Stimulated activated CD4-positive, alpha-beta T cell treated with anti-CD3 and anti-CD28 coated beads, Interleukin-12 subunit alpha, Interleukin-12 subunit beta, amount 100 ng/mL, for 24 hours (primary cell): ENCODE measurements around the gene TTC6.
"Not testable (repeated sequence)": the region's sequence is repeated elsewhere in the genome, so short reads cannot be mapped to it uniquely, and the experiment has no call there.

ENCODE experiments used
- DNase-seq, 2 experiments: peaks; one replicate each; pipeline ENCODE4 v3.0.0-alpha.2; 2020; ENCODE audit warnings: low read depth in 2 of 2

The TTC6 gene, protein sequence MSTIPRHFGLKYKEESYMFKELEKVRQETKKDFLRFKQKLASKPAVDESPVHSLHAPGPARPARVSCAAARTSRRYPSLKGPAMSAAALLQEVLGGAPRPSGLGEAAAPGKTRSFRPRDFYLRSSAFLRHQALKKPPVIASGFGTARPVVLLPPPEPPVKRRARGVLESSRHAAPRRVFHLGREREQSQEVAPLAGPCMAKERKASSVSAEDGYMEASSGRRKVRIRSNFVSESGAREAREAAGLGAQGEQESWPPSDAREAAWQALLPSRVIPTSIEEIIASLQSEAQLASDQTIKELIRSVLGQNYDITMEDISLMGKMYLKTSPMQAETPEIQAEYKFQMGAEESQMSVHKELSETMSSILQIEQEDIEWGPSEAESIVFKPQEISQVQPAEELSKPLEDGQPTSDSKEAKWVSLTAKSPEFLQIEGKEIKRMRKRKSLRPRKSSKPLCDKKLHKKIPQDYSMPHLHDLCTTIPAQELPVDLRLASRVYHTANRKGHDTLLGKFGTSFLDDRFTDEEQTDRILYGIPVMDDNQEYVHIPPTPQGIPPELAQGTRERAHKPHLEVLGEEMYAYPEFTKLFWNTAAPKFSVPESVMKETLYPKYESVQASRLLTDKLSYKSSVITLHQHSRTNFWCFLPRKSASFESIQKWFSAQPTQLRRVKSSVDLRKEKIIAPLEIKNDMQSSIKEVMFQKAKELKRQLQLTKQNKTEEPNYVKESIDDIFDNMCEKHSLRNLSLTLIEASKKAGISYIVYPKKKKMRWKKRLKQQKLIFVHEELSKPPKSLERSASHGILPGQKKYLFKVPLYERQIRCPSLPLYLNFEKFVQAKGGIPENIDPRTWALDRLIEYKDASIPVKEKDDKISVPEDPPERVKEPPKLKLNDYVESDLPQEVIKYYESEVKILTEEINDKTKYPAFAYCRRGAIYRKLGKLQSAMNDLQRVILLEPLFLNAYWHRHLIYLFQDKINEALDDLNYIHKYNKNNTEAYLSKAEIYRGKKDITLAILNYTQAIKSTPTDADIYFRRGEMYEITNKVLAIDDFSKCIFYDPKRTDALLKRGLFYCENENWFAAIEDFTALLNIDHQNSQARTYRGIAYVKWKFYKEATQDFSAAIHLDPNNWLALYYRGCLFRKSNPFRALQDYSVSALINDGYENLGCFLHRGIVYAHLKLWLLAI (N-terminal part only)

DNA sequence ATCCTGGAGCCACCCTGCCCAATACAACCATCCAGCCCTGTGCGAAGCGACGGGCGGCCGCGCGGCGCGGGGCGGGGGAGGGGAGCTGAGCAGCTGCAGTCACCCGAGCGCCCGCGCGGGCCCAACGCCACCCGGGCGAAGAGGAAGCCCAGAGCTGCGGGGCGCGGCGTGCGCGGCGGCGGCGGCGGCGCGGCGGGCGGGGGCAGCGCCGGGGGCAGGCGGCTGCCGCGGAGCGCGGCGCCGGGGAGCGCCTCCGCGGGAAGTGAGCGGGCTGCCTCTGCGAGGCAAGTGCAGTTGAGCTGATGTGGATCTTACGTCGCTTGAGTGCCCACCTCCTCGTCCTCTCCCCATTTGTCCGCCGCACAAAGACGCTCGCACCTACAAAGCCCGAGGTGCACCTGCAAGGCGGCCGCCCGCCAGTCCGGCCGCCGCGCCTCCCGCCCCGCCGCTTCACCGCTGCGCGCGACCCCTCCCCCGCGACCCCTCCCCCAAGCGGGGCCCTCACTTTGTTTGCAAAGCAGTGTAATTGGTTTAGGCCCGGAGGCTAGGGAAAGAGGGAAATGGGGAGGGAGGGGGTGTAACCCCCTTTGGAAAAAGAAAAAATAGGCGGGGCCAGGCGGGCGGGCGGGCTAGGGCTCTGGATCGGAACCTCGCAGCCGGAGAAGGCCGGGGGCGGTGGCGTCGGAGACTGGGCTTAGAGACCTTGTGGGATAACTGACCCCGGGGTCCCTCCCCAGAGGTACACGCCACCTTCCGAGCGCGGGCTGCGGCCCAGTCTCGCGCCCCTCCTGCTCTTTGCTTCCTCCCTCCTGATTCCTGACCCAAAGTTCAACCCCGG is at the start of gene TTC6, which contains the start of gene FOXA1:
Gene TTC6 (plus strand): TSS at position 659 of the 838 bp plus-strand sequence. CDS start 26,436 bp downstream, outside the sequence.
Gene FOXA1 (minus strand): TSS at position 279 of the 838 bp plus-strand sequence. CDS start 277 bp downstream, at position 2.
- DNase-seq, result no peak

DNA sequence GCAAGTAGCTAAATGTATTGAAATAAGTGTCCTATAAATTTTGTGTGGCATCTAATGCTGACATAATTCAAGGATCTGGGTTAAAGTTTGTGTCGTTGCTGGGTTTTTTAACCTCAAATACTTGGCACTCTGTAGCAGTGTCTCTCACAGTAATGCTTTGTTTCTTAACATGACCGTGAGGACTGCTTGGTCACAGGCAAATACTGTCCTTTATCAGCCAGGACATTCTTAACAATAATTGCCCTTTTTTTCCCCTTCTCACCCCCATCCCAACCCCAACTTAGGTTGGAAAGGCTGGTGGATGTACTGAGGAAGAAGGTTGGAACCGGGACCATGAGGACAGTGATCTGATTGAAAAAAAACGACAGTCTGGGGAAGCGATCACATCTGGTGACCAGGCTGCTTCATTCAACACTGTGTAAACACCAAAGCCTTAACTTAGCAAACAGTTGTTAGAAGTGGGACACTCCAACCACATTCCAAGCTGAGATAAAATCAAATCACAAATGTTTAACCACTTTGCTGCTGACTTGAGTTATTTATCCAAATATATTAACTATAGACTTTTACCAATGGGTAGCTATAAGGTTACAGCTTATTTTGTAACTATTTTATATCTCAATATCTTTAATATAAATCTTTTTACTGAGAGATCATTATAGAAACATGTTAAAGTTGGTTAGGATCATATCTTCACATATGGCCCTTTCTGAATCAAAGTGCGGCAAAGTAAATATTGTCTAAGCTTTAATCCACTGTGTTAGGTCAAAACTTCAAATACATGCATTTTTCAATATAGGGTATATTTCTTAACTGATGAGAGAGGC is 48.6 kb upstream of the TTC6 start:
- no peak for DNase-seq

DNA sequence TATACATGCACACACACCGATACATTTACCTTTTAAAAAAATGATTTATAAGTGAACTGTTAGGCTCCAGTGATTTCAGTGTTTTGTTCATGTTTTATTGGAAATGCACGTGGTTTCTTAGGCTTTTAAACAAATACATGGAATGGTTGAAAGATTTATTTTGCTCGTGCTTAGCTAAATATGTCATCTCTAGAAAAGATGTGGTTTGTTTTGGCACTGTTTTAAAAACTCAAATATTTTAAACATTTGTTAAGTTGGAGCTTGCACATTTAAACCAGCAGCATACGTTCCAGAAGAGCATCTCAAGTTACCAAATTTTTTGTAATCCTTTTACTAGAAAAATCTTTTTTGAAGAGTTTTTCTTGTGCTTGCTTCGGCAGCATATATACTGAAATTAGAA is 44.9 kb upstream of the TTC6 start:
- DNase-seq, result no peak

DNA sequence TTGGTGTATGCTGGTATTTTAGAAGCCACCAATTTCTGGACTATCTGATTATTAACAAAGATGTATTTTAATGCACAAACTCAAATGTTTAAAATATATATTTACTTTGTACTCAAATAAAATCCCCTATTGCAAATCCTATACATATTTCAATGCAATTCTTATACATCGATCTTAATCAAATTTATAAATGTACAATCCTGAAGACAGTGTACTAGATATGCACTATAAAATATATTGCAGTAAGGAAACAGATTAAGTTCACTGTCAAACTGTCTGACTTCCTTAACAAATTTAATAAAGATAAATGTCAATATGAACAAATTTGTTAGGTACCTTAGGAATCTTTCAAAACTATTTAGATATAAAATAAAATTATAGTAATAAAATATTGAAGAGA is 44.3 kb upstream of the TTC6 start:
- DNase-seq, result no peak

DNA sequence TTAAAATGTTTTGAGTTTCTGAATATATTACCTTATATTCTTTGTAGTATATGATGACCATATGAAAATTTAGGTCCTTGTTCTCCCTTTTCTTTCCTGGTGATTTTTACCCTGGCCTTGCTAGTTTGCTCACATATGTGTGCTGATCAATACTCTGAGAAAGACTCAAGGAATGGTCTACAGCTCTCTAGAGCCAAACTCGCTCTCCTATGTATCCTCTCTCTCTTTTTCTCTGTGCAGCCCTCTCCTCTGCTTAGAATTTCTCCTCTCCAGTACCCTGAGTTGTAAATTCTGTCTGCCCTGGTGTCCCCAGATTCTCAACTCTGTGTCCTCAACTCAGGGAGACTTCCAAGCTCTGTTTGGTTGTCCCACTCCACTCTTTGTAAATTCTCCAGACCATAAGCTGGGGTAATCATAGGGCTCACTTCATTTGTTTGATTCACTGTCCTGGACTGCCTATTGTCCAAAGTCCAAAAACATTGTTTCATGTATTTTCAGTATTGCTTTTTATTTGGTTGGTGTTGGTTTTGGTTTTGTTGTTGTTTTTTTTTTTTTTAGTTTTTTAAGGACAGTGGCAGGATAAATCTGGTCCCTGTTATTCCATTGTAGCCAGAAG is 41.4 kb upstream of the TTC6 start:
- DNase-seq, result no peak

DNA sequence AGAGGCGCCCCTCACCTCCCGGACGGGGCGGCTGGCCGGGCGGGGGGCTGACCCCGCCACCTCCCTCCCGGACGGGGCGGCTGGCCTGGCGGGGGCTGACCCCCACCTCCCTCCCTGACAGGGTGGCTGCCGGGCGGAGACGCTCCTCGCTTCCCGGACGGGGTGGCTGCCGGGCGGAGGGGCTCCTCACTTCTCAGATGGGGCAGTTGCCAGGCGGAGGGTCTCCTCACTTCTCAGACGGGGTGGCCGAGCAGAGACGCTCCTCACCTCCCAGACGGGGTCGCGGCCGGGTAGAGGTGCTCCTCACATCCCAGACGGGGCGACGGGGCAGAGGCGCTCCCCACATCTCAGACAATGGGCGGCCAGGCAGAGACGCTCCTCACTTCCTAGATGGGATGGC is 39.8 kb upstream of the TTC6 start:
- DNase-seq, result not testable (repeated sequence)

DNA sequence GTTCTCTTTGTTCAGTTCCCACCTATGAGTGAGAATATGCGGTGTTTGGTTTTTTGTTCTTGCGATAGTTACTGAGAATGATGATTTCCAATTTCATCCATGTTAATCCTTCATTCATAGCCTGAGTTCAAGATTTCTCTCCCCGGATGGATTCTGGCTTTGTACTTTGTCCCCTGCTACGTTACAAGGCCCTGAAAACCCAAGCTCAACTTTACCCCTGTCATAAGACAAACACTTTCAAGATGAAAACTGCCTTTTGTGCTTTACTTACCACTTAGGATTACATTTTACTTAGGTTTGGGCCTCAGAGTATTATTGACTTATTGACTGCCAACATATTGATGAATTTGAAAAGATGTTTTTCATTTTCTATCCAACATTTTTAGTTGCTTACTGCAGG is 36.7 kb upstream of the TTC6 start:
- no peak for DNase-seq

DNA sequence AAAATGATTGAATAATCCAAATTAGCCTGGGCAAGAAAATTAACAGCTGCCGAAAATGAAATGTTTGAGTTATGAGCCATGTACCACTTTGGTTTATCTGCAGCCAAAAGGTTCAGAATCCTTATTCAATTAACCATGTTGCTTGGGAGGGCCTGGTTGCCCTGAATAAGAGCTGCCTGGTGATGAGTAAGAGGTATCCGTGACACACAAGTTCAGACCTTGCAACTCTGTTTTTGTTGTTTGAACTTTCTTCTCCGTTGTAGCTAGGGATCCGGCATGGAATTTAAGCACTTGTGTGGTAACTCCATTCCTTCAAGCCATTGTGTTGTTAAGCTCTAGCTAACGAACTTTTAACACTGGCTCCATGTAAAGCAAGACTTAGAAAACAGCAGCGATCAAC is 36.0 kb upstream of the TTC6 start:
- DNase-seq, result no peak

DNA sequence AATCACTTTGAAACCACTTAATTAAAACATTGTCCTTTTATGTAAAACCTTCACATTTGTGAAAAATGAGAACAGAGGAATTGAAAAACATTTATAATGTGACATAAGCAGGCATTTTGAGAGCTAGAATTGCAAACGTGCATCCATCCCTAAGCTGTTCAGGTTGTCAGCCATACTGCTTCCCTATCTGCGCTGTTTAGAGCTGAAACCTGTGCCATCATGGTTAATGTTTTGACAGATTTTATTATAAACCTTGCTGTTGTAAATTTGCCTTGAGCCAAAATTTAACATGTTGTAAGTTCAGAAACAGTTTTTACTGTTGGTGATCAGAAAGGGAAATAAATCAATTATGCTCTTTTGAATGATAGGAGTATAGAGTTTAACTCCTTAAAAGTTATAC is 32.2 kb upstream of the TTC6 start:
- no peak for DNase-seq

DNA sequence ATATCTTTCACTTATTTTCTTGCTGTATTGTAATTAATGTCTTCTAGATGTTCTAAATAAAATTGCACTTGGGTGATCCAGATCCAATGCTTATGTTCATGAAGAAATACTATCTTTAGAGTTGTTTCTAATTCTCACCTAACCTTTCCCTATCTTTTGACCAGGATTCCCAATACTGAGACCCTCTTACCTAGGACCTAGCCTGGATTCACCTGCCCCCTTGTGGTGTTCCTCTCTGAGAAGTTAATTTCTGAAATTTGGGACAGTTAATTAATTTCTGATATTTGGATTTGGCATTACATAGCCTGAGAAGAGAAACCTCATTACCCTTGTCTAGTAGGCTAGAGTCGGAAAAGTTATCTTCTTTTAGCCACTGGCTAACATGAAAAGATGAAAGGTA is 29.9 kb upstream of the TTC6 start:
- no peak for DNase-seq

DNA sequence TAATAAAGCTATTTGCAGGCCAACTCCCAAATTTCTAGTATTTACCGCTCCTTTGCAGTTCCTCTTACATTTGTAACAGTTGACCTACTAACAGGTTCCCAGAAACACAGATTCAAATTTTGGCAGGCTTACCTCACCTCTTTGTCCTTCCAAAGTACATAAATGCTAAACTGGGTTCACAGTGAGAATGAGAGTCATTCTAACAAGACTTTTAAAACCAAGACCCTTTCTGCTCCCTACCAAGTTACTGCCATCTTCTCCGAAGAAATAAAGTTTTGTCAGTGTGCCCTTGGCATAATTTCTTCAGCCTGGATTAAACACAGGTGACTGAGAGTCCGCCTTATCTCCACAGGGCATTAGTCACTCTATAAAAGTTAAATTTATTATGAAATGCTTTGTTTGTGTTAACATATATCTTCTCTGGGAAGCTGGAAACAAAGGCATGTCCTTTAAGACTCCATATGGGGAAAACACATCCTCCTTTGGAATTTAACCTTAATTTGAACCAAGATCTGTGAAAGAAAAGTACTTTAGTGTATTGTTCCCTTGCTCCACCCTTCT is 28.5 kb upstream of the TTC6 start:
- DNase-seq, result no peak

DNA sequence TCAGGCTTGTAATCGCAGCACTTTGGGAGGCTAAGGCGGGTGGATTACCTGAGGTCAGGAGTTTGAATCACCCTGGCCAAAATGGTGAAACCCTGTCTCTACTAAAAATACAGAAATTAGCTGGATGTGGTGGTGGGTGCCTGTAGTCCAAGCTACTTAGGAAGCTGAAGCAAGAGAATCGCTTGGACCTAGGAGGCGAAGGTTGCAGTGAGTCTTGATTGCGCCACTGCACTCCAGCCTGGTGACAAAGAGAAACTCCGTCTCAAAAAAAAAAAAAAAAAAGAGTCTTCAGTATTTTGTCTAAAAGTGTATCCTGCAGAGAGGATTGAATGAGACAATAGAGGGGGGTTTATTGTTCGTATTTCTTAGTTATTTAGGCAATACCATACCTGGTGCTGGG is 25.7 kb upstream of the TTC6 start:
- DNase-seq, result no peak

DNA sequence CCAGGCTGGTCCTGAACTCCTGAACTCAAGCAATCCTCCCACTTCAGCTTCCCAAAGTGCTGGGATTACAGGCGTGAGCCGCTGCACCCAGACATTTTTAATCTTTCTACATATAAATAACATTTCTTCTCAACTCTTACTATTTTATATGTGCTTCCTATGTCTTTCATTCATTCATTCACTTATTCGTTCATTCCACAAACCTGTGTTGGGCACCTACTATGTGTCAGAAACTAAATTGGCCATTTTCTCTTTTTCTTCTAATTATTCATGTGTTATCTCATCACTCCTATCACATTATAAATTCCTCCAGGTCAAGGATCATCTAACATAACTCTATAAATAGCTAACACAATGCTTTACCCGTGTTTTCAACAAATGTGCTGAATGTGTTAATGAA is 24.0 kb upstream of the TTC6 start:
- no peak for DNase-seq

DNA sequence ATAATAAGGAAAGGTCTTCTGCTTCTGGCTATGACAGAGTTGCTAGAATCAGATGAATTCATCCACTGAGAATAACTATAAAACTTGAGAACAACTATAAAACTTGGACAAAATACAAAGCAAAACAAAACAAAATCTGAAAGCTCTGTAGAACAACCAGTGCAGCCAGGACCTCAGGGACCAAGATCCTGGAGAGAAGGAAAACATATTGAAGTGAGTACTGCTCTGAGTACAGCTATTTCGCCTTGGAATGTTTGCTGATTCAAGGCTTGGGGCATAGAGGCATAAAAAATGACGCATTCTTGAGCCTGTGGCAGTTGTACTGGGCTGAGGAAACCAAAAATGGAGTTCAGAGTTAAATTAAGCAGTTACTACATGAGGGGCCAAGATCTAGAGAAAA is 22.1 kb upstream of the TTC6 start:
- DNase-seq, result no peak

DNA sequence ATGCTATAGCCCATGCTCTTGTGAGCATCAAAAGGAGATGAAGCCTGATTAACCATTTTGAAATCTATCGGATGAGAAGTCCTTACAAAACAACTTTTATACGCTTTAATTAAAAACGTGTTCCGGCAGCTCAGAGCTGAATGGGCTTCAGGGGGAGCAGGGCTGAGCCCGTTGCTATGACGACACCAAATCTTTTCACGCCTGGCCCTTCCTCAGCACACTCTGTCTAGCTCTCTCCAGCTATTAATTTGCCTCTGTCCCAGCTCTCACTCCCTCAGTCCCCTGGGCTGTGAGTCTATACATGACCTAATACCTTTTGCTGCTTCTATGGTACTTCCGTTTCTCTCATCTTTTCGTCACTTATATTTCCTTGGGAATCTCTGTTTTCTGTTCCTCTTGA is 16.2 kb upstream of the TTC6 start:
- DNase-seq, result no peak

DNA sequence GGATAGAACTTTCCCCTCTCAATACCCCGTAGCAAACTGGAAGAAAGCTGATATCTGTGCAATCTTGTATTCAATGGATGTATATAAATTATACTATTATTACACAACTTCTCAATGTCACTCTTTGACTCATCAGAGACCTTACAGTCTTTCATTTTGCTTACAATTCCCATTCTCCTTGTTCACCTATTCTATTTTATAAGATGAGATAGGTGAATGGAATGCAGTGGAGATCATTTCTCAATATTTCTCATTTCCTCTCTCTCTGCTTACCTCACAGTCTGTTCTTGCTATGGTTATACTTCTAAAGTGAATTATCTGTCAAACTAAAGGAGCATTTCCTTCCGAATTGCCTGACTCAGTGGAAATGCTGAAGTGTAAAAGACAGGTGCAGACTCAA is 15.3 kb upstream of the TTC6 start:
- DNase-seq, result no peak

DNA sequence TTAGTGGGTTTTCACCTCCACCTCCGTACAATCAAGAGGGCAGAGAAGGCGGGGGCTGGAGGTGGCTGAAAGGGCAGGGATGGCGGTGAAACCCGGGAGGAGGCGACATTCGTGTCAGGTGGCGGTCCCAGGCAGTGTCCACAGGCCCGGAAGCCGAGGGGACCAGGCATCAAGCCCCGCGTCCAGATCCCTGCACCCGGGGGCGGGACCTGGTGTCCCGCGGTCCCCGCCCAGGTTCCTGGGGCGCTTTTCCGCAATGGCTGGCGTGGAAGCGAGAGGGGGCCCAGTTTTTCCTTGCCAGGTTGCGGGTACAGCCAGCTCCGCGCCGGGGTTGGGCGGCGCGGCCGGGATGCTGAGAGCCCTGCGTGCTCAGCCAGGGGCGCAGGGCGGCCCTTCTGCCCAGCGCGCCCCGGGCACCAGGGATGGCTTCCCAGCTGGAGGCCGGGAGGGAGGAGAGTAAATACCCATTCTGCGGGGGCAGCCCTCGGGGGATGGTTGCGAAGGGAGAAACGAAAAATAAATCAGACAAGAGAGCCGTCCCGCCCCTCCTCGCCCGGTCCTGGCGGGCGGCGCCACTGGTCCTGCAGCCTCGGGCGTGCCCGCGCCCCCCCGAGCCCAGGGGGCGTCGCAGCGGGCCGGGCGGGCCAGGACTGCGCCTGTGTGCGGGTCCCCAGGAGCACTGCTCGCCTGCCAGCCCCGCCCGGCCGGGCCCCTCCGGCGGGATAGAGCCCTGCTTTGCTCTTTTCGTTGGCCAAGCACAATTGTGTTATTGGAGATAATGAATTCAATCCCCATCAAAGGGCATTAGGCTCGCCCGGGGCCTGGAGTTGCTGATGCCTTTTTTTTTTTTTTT is 11.8 kb upstream of the TTC6 start:
- DNase-seq, result no peak

DNA sequence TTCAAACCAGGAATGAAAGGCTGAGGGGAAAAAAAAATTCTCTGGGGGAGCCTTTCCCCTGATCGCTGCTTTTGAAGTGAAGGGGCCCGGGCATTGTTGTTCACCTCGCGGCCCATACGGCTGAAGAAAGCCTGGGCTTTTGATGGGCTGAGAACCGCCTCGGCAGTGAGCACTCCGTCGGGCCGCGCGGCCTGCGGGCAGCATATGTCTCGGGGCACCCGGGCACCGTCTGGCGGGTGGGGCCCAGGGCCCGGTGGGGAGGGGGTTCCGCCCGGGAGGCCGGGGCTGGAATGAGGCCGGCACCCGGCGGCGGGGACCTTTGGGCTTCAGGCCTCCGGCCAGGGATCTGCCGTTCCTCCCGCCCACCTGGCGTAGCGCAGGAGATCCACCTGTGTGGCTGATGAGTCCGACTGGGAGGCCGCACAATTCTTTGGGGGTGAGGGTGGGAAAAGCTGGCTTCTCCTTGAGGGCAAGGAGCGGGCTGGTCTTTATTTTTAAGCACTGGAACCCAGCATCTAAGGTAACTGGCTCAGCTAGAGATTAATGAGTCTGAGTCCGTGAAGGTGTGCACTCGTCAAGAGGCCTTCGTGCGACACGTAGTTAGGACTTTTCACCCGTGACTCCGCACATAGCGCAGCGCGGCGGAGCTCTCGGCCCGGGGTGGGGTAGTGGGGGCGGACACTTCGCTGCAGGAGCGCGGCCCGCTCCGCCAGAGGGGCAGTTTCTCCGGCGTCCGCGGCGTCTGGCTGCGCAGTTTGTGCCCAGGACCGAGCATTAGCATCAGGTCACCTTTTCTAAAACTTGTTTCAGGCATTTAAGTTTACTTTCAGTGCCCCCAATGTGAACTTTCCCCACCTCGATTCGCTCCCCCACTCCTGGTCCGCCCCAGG is 11.0 kb upstream of the TTC6 start:
- no peak for DNase-seq
